Right atrium auricular region (tissue), 2 donors: ENCODE results near the gene GOLGA7B. TPM values are rescaled to one million over a fixed set of nuclear protein-coding genes. Genes with fewer than 3 reads are reported as not detected.

Experiments used
- DNase-seq: peaks from one replicate; pipeline ENCODE4 v3.0.0-alpha.2; 2019; ENCODE audit warnings: low spot score
- H3K27ac ChIP-seq, 2 donors: fragments of 200-600 bp; sonication (generic); 1 replicate in 1 of 2; 2 replicates in 1 of 2; pipeline ENCODE4 v1.5.1; 2016 to 2019
- H3K27me3 ChIP-seq, 2 donors: fragments of 200-600 bp; sonication (generic); one replicate each; pipeline versions ENCODE4 v1.5.1 to v1.6.0; 2017 to 2019
- H3K36me3 ChIP-seq: fragments of 200-600 bp; sonication (generic); one replicate; pipeline ENCODE4 v1.5.1; 2016
- H3K4me1 ChIP-seq, 2 donors: fragments of 200-600 bp; sonication (generic); one replicate each; pipeline versions ENCODE4 v1.5.1 to v1.6.0; 2017 to 2019
- H3K4me3 ChIP-seq, 2 donors: fragments of 200-600 bp; sonication (generic); 1 replicate in 1 of 2; 2 replicates in 1 of 2; pipeline ENCODE4 v1.5.1; 2017 to 2019; ENCODE audit warnings: mild to moderate bottlenecking in 1 of 2, moderate library complexity in 1 of 2
- H3K9me3 ChIP-seq, 2 donors: fragments of 200-600 bp; sonication (generic); one replicate each; pipeline ENCODE4 v1.5.1; 2019
- CTCF ChIP-seq, 2 donors: fragments of 200-600 bp; sonication (generic); IDR thresholded peaks; one replicate each; pipeline ENCODE4 v1.5.1; 2019; ENCODE audit warnings: antibody characterized with exemption in 2 of 2
- total RNA-seq, 2 donors: library from RNA; depleted of rRNA; stranded (reverse); fragments of >200 nt; gene quantifications; one replicate each; pipeline ENCODE4 v1.1.0, GENCODE V29; 2016

GOLGA7B gene
- total RNA-seq = 1 to 10 TPM; 1.3 to 3.2 TPM

GRCh38 chr10:97849687-97850402, at the start of gene GOLGA7B:
GOLGA7B (plus strand) TSS chr10:97849843; CDS start chr10:97850304, 461 bp downstream.
- Histone ChIP-seq H3K27me3 (no peaks in the 10 kb centered on the region), H3K4me3 (peak within 1 kb of the TSS; percentile 36 to 56), H3K4me1 (peaks cover 0 to 14% of the 10 kb centered on the region in 2 donors), H3K9me3 (no peaks in the 10 kb centered on the region), H3K36me3 (no peaks in the 10 kb centered on the region), H3K27ac (no peak within 1 kb of the TSS)
- no peak for DNase-seq
- TF ChIP-seq CTCF (IDR thresholded peaks at IDR 0.05) = no peak

GRCh38 chr10:97800474-97800873, 49.2 kb upstream of the GOLGA7B start:
- H3K27me3 ChIP-seq = no peaks in the 10 kb centered on the region
- H3K4me3 ChIP-seq = no peak overlapping the region
- no peaks in the 10 kb centered on the region for H3K36me3 ChIP-seq
- DNase-seq = no peak
- no peaks in the 10 kb centered on the region for H3K4me1 ChIP-seq
- TF ChIP-seq CTCF (IDR thresholded peaks at IDR 0.05) = no peak
- H3K27ac ChIP-seq = no peak overlapping the region
- peaks cover 0 to 9% of the 10 kb centered on the region in 2 donors for H3K9me3 ChIP-seq

- Histone ChIP-seq H3K36me3 (no peaks in the 10 kb centered on the region), H3K27me3 (no peaks in the 10 kb centered on the region), H3K9me3 (peaks cover 0 to 9% of the 10 kb centered on the region in 2 donors), H3K4me1 (no peaks in the 10 kb centered on the region), H3K4me3 (no peak overlapping the region), H3K27ac (no peak overlapping the region)
- TF ChIP-seq CTCF (IDR thresholded peaks at IDR 0.05) = no peak
- no peak for DNase-seq
Measured at GRCh38 chr10:97801422-97801821, 48.2 kb upstream of the GOLGA7B start.

GRCh38 chr10:97805096-97805884, 44.4 kb upstream of the GOLGA7B start:
- TF ChIP-seq CTCF (IDR thresholded peaks at IDR 0.05) = no peak

GRCh38 chr10:97805949-97806348, 43.7 kb upstream of the GOLGA7B start:
- Histone ChIP-seq H3K9me3 (no peaks in the 10 kb centered on the region), H3K4me1 (no peaks in the 10 kb centered on the region), H3K4me3 (no peak overlapping the region), H3K36me3 (no peaks in the 10 kb centered on the region), H3K27ac (no peak overlapping the region), H3K27me3 (no peaks in the 10 kb centered on the region)
- TF ChIP-seq CTCF (IDR thresholded peaks at IDR 0.05) = no peak
- DNase-seq = no peak

More at GRCh38 chr10:97805096-97805884, 44.4 kb upstream of the GOLGA7B start:
- Histone ChIP-seq H3K27me3 (no peaks in the 10 kb centered on the region), H3K36me3 (no peaks in the 10 kb centered on the region), H3K4me3 (no peak overlapping the region), H3K27ac (no peak overlapping the region), H3K9me3 (no peaks in the 10 kb centered on the region), H3K4me1 (no peaks in the 10 kb centered on the region)
- no peak for DNase-seq
